NOMO-1 (cell line): ENCODE measurements around the gene ITLN1.
"Not testable (repeated sequence)": the region's sequence is repeated elsewhere in the genome, so short reads cannot be mapped to it uniquely, and the experiment has no call there.

Experiments used
- DNase-seq, 2 experiments: peaks; one replicate each; lab custom pipeline; 2025; ENCODE audit not compliant: unreplicated experiment in 2 of 2; lab: John Stamatoyannopoulos, UW

Gene ITLN1

GRCh38 chr1:160883581-160884513 lies 1.1 kb downstream of the ITLN1 start:
- peak in 1 of 2 experiments; percentile 28 for DNase-seq

GRCh38 chr1:160882582-160882981 lies 2.4 kb downstream of the ITLN1 start:
- DNase-seq, result no peak

GRCh38 chr1:160881264-160881663 lies 3.7 kb downstream of the ITLN1 start:
- DNase-seq, result not testable (repeated sequence)

GRCh38 chr1:160880216-160880615 lies 4.8 kb downstream of the ITLN1 start:
- DNase-seq, result no peak

GRCh38 chr1:160879056-160879455 lies 5.9 kb downstream of the ITLN1 start:
- DNase-seq, result no peak

- no peak for DNase-seq
These were observed 7.8 kb downstream of the ITLN1 start for GRCh38 chr1:160877221-160877620.

- no peak for DNase-seq
These were observed 8.7 kb downstream of the ITLN1 start for GRCh38 chr1:160876311-160876710.

GRCh38 chr1:160875591-160875990 lies 9.4 kb downstream of the ITLN1 start:
- peak; percentile 7 to 38 for DNase-seq

GRCh38 chr1:160874935-160875334 lies 10.0 kb downstream of the ITLN1 start:
- no peak for DNase-seq

GRCh38 chr1:160868141-160868540 lies 16.8 kb downstream of the ITLN1 start:
- peak; percentile 68 to 83 for DNase-seq

GRCh38 chr1:160867651-160868050 lies 17.3 kb downstream of the ITLN1 start:
- not testable (repeated sequence) for DNase-seq

- DNase-seq, result no peak
These were observed 18.2 kb downstream of the ITLN1 start for GRCh38 chr1:160866695-160867260.

GRCh38 chr1:160866001-160866694 lies 18.8 kb downstream of the ITLN1 start:
- no peak for DNase-seq

GRCh38 chr1:160865337-160865736 lies 19.6 kb downstream of the ITLN1 start:
- DNase-seq, result no peak

- no peak for DNase-seq
These were observed 20.8 kb downstream of the ITLN1 start for GRCh38 chr1:160864173-160864572.

- DNase-seq, result peak; percentile 79 to 82
These were observed 21.2 kb downstream of the ITLN1 start for GRCh38 chr1:160863774-160864131.

GRCh38 chr1:160863061-160863773 lies 21.8 kb downstream of the ITLN1 start:
- peak; percentile 63 to 72 for DNase-seq

GRCh38 chr1:160862203-160863060 lies 22.5 kb downstream of the ITLN1 start, which contains the start of gene CD244:
CD244 (minus strand) TSS chr1:160862887; CDS start chr1:160862677, 210 bp downstream.
- DNase-seq, result peak; percentile 90 to 95

GRCh38 chr1:160860840-160861505 lies 24.0 kb downstream of the ITLN1 start:
- no peak for DNase-seq
